Smooth muscle cell of the brain vasculature (primary cell): Measurements from ENCODE around the gene RGMB.

ENCODE experiments used
- DNase-seq: peaks from one replicate; pipeline ENCODE4 v3.0.0-alpha.2; 2012; ENCODE audit warnings: low read depth, low spot score

The RGMB gene

GRCh38 chr5:98785244-98785643, 11.8 kb downstream of the RGMB start:
- DNase-seq = no peak

GRCh38 chr5:98786191-98786853, 12.9 kb downstream of the RGMB start:
- no peak for DNase-seq

- no peak for DNase-seq
Observed at GRCh38 chr5:98787131-98787719, 13.8 kb downstream of the RGMB start.

GRCh38 chr5:98789029-98789428, 15.6 kb downstream of the RGMB start:
- DNase-seq = no peak

- no peak for DNase-seq
Observed at GRCh38 chr5:98791001-98791519, 17.6 kb downstream of the RGMB start.

GRCh38 chr5:98791898-98792580, 18.6 kb downstream of the RGMB start:
- DNase-seq = no peak

GRCh38 chr5:98793223-98793622, 19.8 kb downstream of the RGMB start:
- DNase-seq = no peak

GRCh38 chr5:98794001-98794400, 20.5 kb downstream of the RGMB start:
- no peak for DNase-seq

GRCh38 chr5:98794414-98795080, 21.1 kb downstream of the RGMB start:
- no peak for DNase-seq

GRCh38 chr5:98795243-98795642, 21.8 kb downstream of the RGMB start:
- no peak for DNase-seq

GRCh38 chr5:98796197-98796972, 22.9 kb downstream of the RGMB start:
- DNase-seq = no peak

- DNase-seq = no peak
Observed at GRCh38 chr5:98798371-98798770, 24.9 kb downstream of the RGMB start.

GRCh38 chr5:98798847-98799246, 25.4 kb downstream of the RGMB start:
- no peak for DNase-seq

- DNase-seq = no peak
Observed at GRCh38 chr5:98804066-98804465, 30.6 kb downstream of the RGMB start.

- DNase-seq = no peak
Observed at GRCh38 chr5:98805070-98805469, 31.6 kb downstream of the RGMB start.

GRCh38 chr5:98807806-98808205, 34.3 kb downstream of the RGMB start:
- DNase-seq = no peak

- no peak for DNase-seq
Observed at GRCh38 chr5:98810206-98810605, 36.7 kb downstream of the RGMB start.

- DNase-seq = no peak
Observed at GRCh38 chr5:98813755-98814154, 40.3 kb downstream of the RGMB start.

GRCh38 chr5:98816582-98817222, 43.2 kb downstream of the RGMB start:
- no peak for DNase-seq

GRCh38 chr5:98825582-98826375, 52.3 kb downstream of the RGMB start:
- no peak for DNase-seq
